Osteoblast (primary cell): ENCODE measurements around the gene FBXL4. TPM values are rescaled to one million over a fixed set of nuclear protein-coding genes. Genes with fewer than 3 reads are reported as not detected.

Experiments
- DNase-seq: peaks from one replicate; pipeline ENCODE4 v3.0.0; 2011; ENCODE audit warnings: low spot score, mixed read lengths; ENCODE audit not compliant: insufficient read length; ENCODE audit errors: missing footprints
- H2AFZ ChIP-seq: 2 replicates; pipeline ENCODE4 v1.6.0; 2011; ENCODE audit warnings: mild to moderate bottlenecking, low read length
- H3K27ac ChIP-seq: 2 replicates; pipeline ENCODE4 v1.5.1; 2011; ENCODE audit warnings: mild to moderate bottlenecking, low read depth, low read length, moderate library complexity
- H3K27me3 ChIP-seq: 2 replicates; pipeline ENCODE4 v1.6.0; 2012; ENCODE audit warnings: mild to moderate bottlenecking, control low read depth, inconsistent platforms, low read length, moderate library complexity; ENCODE audit not compliant: insufficient read depth
- H3K36me3 ChIP-seq: 2 replicates; pipeline ENCODE4 v1.5.1; 2011; ENCODE audit warnings: mild to moderate bottlenecking, low read length, control low read depth, moderate library complexity; ENCODE audit not compliant: insufficient read depth
- H3K4me1 ChIP-seq: 2 replicates; pipeline ENCODE4 v1.5.1; 2011; ENCODE audit warnings: mild to moderate bottlenecking, low read length, control low read depth, moderate library complexity; ENCODE audit not compliant: insufficient read depth
- H3K4me2 ChIP-seq: 2 replicates; pipeline ENCODE4 v1.6.0; 2011; ENCODE audit warnings: mild to moderate bottlenecking, low read length; ENCODE audit not compliant: insufficient read depth
- H3K4me3 ChIP-seq: fragments of 200-600 bp; sonication (generic); 3 replicates; pipeline ENCODE4 v1.5.1; 2012; ENCODE audit warnings: mild to moderate bottlenecking, low read length, inconsistent platforms; ENCODE audit not compliant: insufficient read depth
- H3K79me2 ChIP-seq: 2 replicates; pipeline ENCODE4 v1.6.0; 2012; ENCODE audit warnings: mild to moderate bottlenecking, low read length, control low read depth, inconsistent platforms; ENCODE audit not compliant: insufficient read depth
- H3K9me3 ChIP-seq: 2 replicates; pipeline ENCODE4 v1.5.1; 2011; ENCODE audit warnings: low read depth, low read length, control low read depth
- H4K20me1 ChIP-seq: 2 replicates; pipeline ENCODE4 v1.6.0; 2012; ENCODE audit warnings: mild to moderate bottlenecking, low read length, control low read depth; ENCODE audit not compliant: insufficient read depth
- CTCF ChIP-seq: IDR thresholded peaks from 2 replicates; pipeline ENCODE4 v1.5.1; 2011; ENCODE audit warnings: mild to moderate bottlenecking, low read depth, low read length, moderate library complexity; ENCODE audit errors: extremely low read depth
- total RNA-seq: library from RNA; depleted of rRNA; stranded (reverse); fragments of >200 nt; gene quantifications from 2 replicates; pipeline ENCODE4 v1.2.3, GENCODE V29; 2012

Gene FBXL4
- total RNA-seq, 1 donor = 18.8 TPM

DNA sequence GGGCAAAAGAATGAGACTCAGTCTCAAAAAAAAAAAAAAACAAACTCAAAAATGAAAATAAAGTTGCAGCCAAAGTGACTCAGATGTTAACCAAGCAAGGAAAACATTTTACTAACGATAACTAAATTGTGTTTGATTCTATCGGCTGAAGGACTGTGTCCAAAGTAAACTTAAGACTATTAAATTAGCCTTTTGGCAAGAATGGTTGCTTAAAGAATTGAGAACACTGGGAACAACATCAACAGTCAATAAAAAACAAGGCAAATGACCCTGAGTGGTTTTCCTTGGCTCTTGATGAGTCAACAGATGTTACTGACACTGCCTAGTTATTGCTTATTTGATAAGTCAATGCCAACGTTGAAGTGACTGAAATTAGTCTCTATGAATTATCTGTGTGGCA lies 76.7 kb downstream of the FBXL4 start:
- Histone ChIP-seq H3K4me1 (no peaks in the 10 kb centered on the region), H3K27ac (no peak overlapping the region), H2AFZ (no peak overlapping the region), H3K9me3 (no peaks in the 10 kb centered on the region), H3K4me2 (no peak overlapping the region), H4K20me1 (no peaks in the 10 kb centered on the region), H3K79me2 (no peaks in the 10 kb centered on the region), H3K27me3 (no peaks in the 10 kb centered on the region), H3K4me3 (no peak overlapping the region), H3K36me3 (no peaks in the 10 kb centered on the region)
- no peak for TF ChIP-seq CTCF
- DNase-seq = no peak

GRCh38 chr6:98864497-98864896 lies 83.2 kb downstream of the FBXL4 start:
- Histone ChIP-seq H3K4me2 (no peak overlapping the region), H3K4me1 (no peaks in the 10 kb centered on the region), H2AFZ (no peak overlapping the region), H3K36me3 (no peaks in the 10 kb centered on the region), H3K79me2 (no peaks in the 10 kb centered on the region), H3K4me3 (no peak overlapping the region), H3K27ac (no peak overlapping the region), H4K20me1 (no peaks in the 10 kb centered on the region), H3K27me3 (no peaks in the 10 kb centered on the region), H3K9me3 (no peaks in the 10 kb centered on the region)
- no peak for TF ChIP-seq CTCF
- DNase-seq = no peak

- Histone ChIP-seq H3K4me1 (peaks cover 6% of the 10 kb centered on the region), H3K79me2 (no peaks in the 10 kb centered on the region), H3K27ac (no peak overlapping the region), H3K4me2 (no peak overlapping the region), H3K27me3 (peaks cover 47% of the 10 kb centered on the region), H2AFZ (no peak overlapping the region), H3K9me3 (no peaks in the 10 kb centered on the region), H4K20me1 (no peaks in the 10 kb centered on the region), H3K36me3 (no peaks in the 10 kb centered on the region), H3K4me3 (no peak overlapping the region)
- DNase-seq = peak; percentile 35
- TF ChIP-seq CTCF = no peak
These were observed 99.1 kb downstream of the FBXL4 start for GRCh38 chr6:98848539-98849242.

DNA sequence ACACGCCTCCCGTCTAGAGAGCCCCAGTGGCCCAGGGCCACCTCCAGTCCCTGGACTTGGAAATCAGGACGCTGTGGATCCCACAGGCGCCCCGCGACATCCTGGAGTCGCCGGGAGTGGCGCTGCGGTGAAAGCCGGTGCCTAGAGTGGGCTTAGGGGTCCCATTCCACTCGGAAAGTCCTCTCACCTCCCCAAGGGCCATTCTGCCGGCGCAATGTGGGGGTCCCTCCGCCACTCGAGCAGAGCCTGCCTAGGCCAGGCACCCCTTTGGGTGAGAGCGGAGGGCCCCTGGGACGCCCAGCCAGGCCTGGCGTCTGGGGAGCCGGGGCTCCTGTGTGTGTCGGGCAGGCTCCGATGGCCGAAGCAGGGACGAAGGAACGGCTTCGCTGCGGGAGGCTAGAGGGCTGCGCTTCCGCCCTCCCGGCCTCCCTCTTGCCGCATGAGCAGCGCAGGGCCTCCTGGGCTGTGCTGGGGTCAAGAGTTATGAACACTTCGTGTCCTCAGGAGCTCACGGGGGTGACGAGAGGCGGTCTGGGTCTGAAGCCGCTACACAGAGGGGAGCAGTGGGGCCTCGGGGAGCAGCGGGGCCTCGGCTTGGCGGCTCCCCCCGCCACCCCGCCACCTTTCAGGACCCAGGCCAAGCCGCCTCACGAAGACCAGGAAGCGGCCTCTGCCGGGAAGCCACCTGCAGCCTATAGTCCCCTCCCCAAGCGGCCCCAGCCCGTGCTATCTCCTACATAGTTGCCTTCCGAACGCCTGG lies 99.8 kb downstream of the FBXL4 start:
- H3K27ac ChIP-seq = no peak overlapping the region
- peak overlapping the region; percentile 31 for H2AFZ ChIP-seq

More for the DNA sequence above, 99.8 kb downstream of the FBXL4 start:
- Histone ChIP-seq H3K36me3 (no peaks in the 10 kb centered on the region), H3K4me1 (peaks cover 6% of the 10 kb centered on the region), H3K4me3 (peak overlapping the region; percentile 28), H3K9me3 (no peaks in the 10 kb centered on the region), H3K79me2 (no peaks in the 10 kb centered on the region), H4K20me1 (no peaks in the 10 kb centered on the region), H3K4me2 (peak overlapping the region; percentile 48), H3K27me3 (peaks cover 54% of the 10 kb centered on the region)
- TF ChIP-seq CTCF = no peak
- DNase-seq = peak; percentile 68
